IMR-90 (cell line): ENCODE results near the gene ERCC5. TPM values are rescaled to one million over a fixed set of nuclear protein-coding genes. Genes with fewer than 3 reads are reported as not detected.

ENCODE experiments used
- ATAC-seq: fragments of 200-7000 bp; cut with Tn5 transposase; 2 replicates; pipeline ENCODE4 v1.9.1; 2020; ENCODE audit warnings: low read depth, mild to moderate bottlenecking, moderate library complexity
- BruUV-seq: library from RNA; stranded (reverse); fragments of 400-500 nt; replicated peaks from 2 replicates; lab custom pipeline; 2021; lab: Mats Ljungman, UMichigan
- CTCF ChIA-PET: fragments of 300-600 bp; formaldehyde crosslinking; extraction: SDS; loops from one replicate; lab custom pipeline; 2021; ENCODE audit warnings: antibody characterized with exemption; lab: Yijun Ruan, JAX
- POLR2A ChIA-PET: fragments of 300-600 bp; sonication (Branson Sonifier 250); formaldehyde crosslinking; loops from one replicate; lab custom pipeline; 2022; ENCODE audit warnings: antibody characterized with exemption; ENCODE audit not compliant: unreplicated experiment; lab: Charles Lee
- DNase-seq: peaks from one replicate; pipeline ENCODE4 v3.0.0; 2013
- H2AFZ ChIP-seq: replicated peaks from 2 replicates; pipeline ENCODE3; 2013; ENCODE audit warnings: low read length, mild to moderate bottlenecking; ENCODE audit not compliant: poor library complexity
- H2AK5ac ChIP-seq: 2 replicates; pipeline ENCODE4 v1.6.1; 2013; ENCODE audit warnings: low read depth, low read length, inconsistent platforms
- H2AK9ac ChIP-seq: replicated peaks from 2 replicates; pipeline ENCODE3; 2013; ENCODE audit warnings: mild to moderate bottlenecking, low read depth, low read length, moderate library complexity; ENCODE audit not compliant: poor library complexity
- H2BK120ac ChIP-seq: 2 replicates; pipeline ENCODE4 v1.6.1; 2013; ENCODE audit warnings: low read depth, low read length, inconsistent platforms
- H2BK15ac ChIP-seq: 3 replicates; pipeline ENCODE4 v1.6.1; 2013; ENCODE audit warnings: low read depth, low read length, inconsistent platforms
- H2BK20ac ChIP-seq: 2 replicates; pipeline ENCODE4 v1.6.1; 2013; ENCODE audit warnings: low read depth, mild to moderate bottlenecking, inconsistent platforms, low read length, moderate library complexity
- H2BK5ac ChIP-seq: 2 replicates; pipeline ENCODE4 v1.6.1; 2013; ENCODE audit warnings: mild to moderate bottlenecking, low read depth, low read length, inconsistent platforms; ENCODE audit not compliant: poor library complexity, severe bottlenecking
- H3K14ac ChIP-seq: replicated peaks from 2 replicates; pipeline ENCODE4 v1.6.1; 2013; ENCODE audit warnings: low read depth, low read length, inconsistent platforms
- H3K18ac ChIP-seq: 2 replicates; pipeline ENCODE4 v1.6.1; 2013; ENCODE audit warnings: low read depth, low read length, control low read depth
- H3K23ac ChIP-seq: 2 replicates; pipeline ENCODE4 v1.6.1; 2013; ENCODE audit warnings: low read depth, low read length, inconsistent platforms
- H3K27ac ChIP-seq: 2 replicates; pipeline ENCODE4 v1.5.1; 2013; ENCODE audit warnings: mild to moderate bottlenecking, control low read depth, low read length; ENCODE audit not compliant: insufficient read depth
- H3K27me3 ChIP-seq: 2 replicates; pipeline ENCODE4 v1.6.1; 2013; ENCODE audit warnings: low read length; ENCODE audit not compliant: control insufficient read depth, insufficient read depth
- H3K36me3 ChIP-seq: 2 replicates; pipeline ENCODE4 v1.6.1; 2013; ENCODE audit warnings: low read length, mixed read lengths; ENCODE audit not compliant: control insufficient read depth, insufficient read depth
- H3K4ac ChIP-seq: 2 replicates; pipeline ENCODE4 v1.6.1; 2013; ENCODE audit warnings: low read depth, low read length, inconsistent platforms
- H3K4me1 ChIP-seq: 2 replicates; pipeline ENCODE4 v1.6.1; 2013; ENCODE audit warnings: low read length, mixed read lengths; ENCODE audit not compliant: control insufficient read depth, insufficient read depth
- H3K4me2 ChIP-seq: 2 replicates; pipeline ENCODE4 v1.6.1; 2013; ENCODE audit warnings: low read depth, mild to moderate bottlenecking, control low read depth, low read length, moderate library complexity
- H3K4me3 ChIP-seq: 2 replicates; pipeline ENCODE4 v1.5.1; 2013; ENCODE audit warnings: low read depth, mild to moderate bottlenecking, control low read depth, low read length, moderate library complexity; ENCODE audit not compliant: insufficient read depth
- H3K56ac ChIP-seq: 2 replicates; pipeline ENCODE4 v1.6.1; 2013; ENCODE audit warnings: low read length, inconsistent platforms; ENCODE audit not compliant: insufficient read depth; ENCODE audit errors: extremely low read depth
- H3K79me1 ChIP-seq, 2 experiments: 2 replicates each; pipeline ENCODE4 v1.6.1; 2013; ENCODE audit warnings: low read length in 2 of 2, inconsistent platforms in 1 of 2, low read depth in 1 of 2
- H3K9ac ChIP-seq: 2 replicates; pipeline ENCODE4 v1.6.1; 2013; ENCODE audit warnings: low read depth, low read length, control low read depth
- H3K9me1 ChIP-seq: 2 replicates; pipeline ENCODE4 v1.6.1; 2013; ENCODE audit warnings: low read length, inconsistent platforms; ENCODE audit not compliant: insufficient read depth
- H3K9me3 ChIP-seq: 2 replicates; pipeline ENCODE4 v1.6.1; 2013; ENCODE audit warnings: low read length; ENCODE audit not compliant: control insufficient read depth, insufficient read depth
- H4K20me1 ChIP-seq: 2 replicates; pipeline ENCODE4 v1.6.1; 2013; ENCODE audit warnings: low read length, inconsistent platforms; ENCODE audit not compliant: insufficient read depth
- H4K5ac ChIP-seq: 2 replicates; pipeline ENCODE4 v1.6.1; 2013; ENCODE audit warnings: mild to moderate bottlenecking, low read depth, low read length, control low read depth
- H4K8ac ChIP-seq, 2 experiments: 2 replicates each; pipeline ENCODE4 v1.6.1; 2013; ENCODE audit warnings: low read depth in 2 of 2, low read length in 2 of 2, control low read depth in 1 of 2, inconsistent platforms in 1 of 2
- H4K91ac ChIP-seq: 2 replicates; pipeline ENCODE4 v1.6.1; 2013; ENCODE audit warnings: low read depth, low read length, inconsistent platforms; ENCODE audit not compliant: insufficient read depth
- CEBPB ChIP-seq: IDR thresholded peaks from 2 replicates; pipeline ENCODE4 v1.6.1; 2012; ENCODE audit warnings: low read depth, low read length, improper control_type of control experiment
- CHD1 ChIP-seq: IDR thresholded peaks from 2 replicates; pipeline ENCODE4 v1.6.1; 2012; ENCODE audit warnings: low read depth, low read length, improper control_type of control experiment
- NFE2L2 ChIP-seq: fragments of 150-350 bp; IDR thresholded peaks from 2 replicates; pipeline ENCODE4 v1.6.1; 2016; ENCODE audit warnings: low read depth, mild to moderate bottlenecking, low read length
- SMC3 ChIP-seq: fragments of 150-350 bp; IDR thresholded peaks from 2 replicates; pipeline ENCODE4 v1.6.1; 2016; ENCODE audit warnings: low read depth, mild to moderate bottlenecking, antibody characterized with exemption, low read length, moderate library complexity
- WGBS, 2 experiments: methylation state at CpG; one replicate each; pipeline versions ENCODE4 v1.1.5 to v1.1.7; 2013; ENCODE audit warnings: missing lambda C conversion rate in 2 of 2; ENCODE audit not compliant: insufficient read length in 1 of 2; ENCODE audit errors: extremely low coverage in 2 of 2; 5-methylcytosine and 5-hydroxymethylcytosine counted together
- dilution Hi-C: fragments of 300-500 bp; cut with HindIII; formaldehyde crosslinking; loops from one replicate; pipeline ENCODE4 v1.14.3; 2018; ENCODE audit warnings: low sequenced_read_pairs; ENCODE audit not compliant: unreplicated experiment
- in situ Hi-C: fragments of 300-500 bp; cut with MboI; formaldehyde crosslinking; loops from 3 replicates; pipeline ENCODE4 v1.14.3; 2019; ENCODE audit warnings: low sequenced_read_pairs, inconsistent platforms, mixed read lengths
- intact Hi-C: fragments of 100-400 bp; cut with micrococcal nuclease; formaldehyde crosslinking; loops from 2 replicates; pipeline ENCODE4 v1.10.0; 2022
- polyA plus RNA-seq, 3 experiments: library from polyadenylated mRNA; depleted of rRNA; stranded (reverse); fragments of >200 nt; gene quantifications; 2 replicates each; pipeline ENCODE4 v1.2.3, GENCODE V29; 2012; ENCODE audit warnings: low replicate concordance in 1 of 3
- total RNA-seq: library from RNA; depleted of rRNA; stranded (reverse); fragments of >200 nt; gene quantifications from 2 replicates; pipeline ENCODE4 v1.2.3, GENCODE V29; 2012

ERCC5 gene
- total and polyA plus RNA-seq, 2 of the 4 experiments (the other 2 are of a cell fraction): 29.7 to 34.4 TPM

- Histone ChIP-seq H2BK120ac (no peak overlapping the region), H3K27ac (no peak overlapping the region)
- peak; percentile 17 for DNase-seq
Observed at GRCh38 chr13:102901615-102902305, 55.9 kb downstream of the ERCC5 start.

More at GRCh38 chr13:102901615-102902305, 55.9 kb downstream of the ERCC5 start:
- no peak for TF ChIP-seq CHD1
- TF ChIP-seq CEBPB: no peak
- no peak for TF ChIP-seq NFE2L2
- no peak for TF ChIP-seq SMC3
- Histone ChIP-seq H3K23ac (no peak overlapping the region), H3K27me3 (no peaks in the 10 kb centered on the region; the same call in 1 of the 2 replicates), H3K14ac (no peak overlapping the region), H3K4me2 (no peak overlapping the region), H3K9me1 (no peaks in the 10 kb centered on the region), H3K4ac (no peak overlapping the region), H2AK9ac (no peak overlapping the region), H3K56ac (no peak overlapping the region), H2BK20ac (no peak overlapping the region), H3K79me1 (no peaks in the 10 kb centered on the region), H2AK5ac (no peak overlapping the region), H4K5ac (no peak overlapping the region), H3K4me1 (no peaks in the 10 kb centered on the region), H2BK5ac (no peak overlapping the region), H3K9me3 (no peaks in the 10 kb centered on the region), H3K9ac (no peak overlapping the region), H4K20me1 (no peaks in the 10 kb centered on the region), H3K36me3 (no peaks in the 10 kb centered on the region), H3K4me3 (no peak overlapping the region), H3K18ac (no peak overlapping the region), H4K91ac (no peak overlapping the region), H2BK15ac (no peak overlapping the region), H4K8ac (no peak overlapping the region), H2AFZ (peak overlapping the region; percentile 55)
- in situ Hi-C loops: no loop called here
- ChIA-PET CTCF (no interaction called here), POLR2A (no interaction called here)
- no TSS peak for BruUV-seq
- intact Hi-C loops: no loop called here
- no peak for ATAC-seq
- dilution Hi-C loops: no loop called here
- no CpG with 5 or more reads among the region's 5 CpGs for WGBS, 2 experiments
